C4-2B (cell line): ENCODE data around the gene LHB.
"Not testable (repeated sequence)": the region's sequence is repeated elsewhere in the genome, so short reads cannot be mapped to it uniquely, and the experiment has no call there.

Experiments used
- ZFX ChIP-seq: fragments of 450-650 bp; IDR thresholded peaks from 2 replicates; pipeline ENCODE4 v1.6.1; 2017
- TF ChIP-seq, protein P1 (sequence below): fragments of 450-650 bp; conservative IDR thresholded peaks from 2 replicates; pipeline ENCODE4 v1.5.1; 2017; ENCODE audit warnings: mild to moderate bottlenecking

DNA sequence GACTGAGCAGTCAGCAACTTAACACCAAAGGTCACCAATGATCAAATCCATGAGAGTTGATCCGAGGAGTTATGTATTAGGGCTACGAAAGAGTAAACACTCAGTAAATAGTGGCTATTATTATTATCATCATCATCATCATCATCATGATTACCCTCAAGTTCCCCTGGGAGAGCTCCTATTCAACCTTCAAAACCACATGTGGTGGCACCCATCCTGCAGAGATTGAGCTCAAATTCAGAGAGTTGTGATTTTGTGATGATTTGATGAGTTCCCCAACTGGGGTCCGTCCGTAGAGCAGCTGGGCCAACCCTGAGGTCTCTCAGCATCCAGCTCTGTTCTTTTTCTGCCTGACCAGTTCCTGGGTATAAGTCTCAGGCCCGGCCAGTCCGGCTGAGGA is 8.2 kb upstream of the LHB start:
- TF ChIP-seq, protein P1, sequence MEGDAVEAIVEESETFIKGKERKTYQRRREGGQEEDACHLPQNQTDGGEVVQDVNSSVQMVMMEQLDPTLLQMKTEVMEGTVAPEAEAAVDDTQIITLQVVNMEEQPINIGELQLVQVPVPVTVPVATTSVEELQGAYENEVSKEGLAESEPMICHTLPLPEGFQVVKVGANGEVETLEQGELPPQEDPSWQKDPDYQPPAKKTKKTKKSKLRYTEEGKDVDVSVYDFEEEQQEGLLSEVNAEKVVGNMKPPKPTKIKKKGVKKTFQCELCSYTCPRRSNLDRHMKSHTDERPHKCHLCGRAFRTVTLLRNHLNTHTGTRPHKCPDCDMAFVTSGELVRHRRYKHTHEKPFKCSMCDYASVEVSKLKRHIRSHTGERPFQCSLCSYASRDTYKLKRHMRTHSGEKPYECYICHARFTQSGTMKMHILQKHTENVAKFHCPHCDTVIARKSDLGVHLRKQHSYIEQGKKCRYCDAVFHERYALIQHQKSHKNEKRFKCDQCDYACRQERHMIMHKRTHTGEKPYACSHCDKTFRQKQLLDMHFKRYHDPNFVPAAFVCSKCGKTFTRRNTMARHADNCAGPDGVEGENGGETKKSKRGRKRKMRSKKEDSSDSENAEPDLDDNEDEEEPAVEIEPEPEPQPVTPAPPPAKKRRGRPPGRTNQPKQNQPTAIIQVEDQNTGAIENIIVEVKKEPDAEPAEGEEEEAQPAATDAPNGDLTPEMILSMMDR: not testable (repeated sequence)
- TF ChIP-seq ZFX: not testable (repeated sequence)
